K562 (cell line): ENCODE data around the gene SYTL5. TPM values are rescaled to one million over a fixed set of nuclear protein-coding genes. Genes with fewer than 3 reads are reported as not detected.

Experiments used
- ATAC-seq: fragments of 200-7000 bp; cut with Tn5 transposase; 3 replicates; pipeline ENCODE4 v1.9.1; 2020; ENCODE audit warnings: moderate library complexity
- BruUV-seq: library from RNA; stranded (reverse); fragments of 400-500 nt; replicated peaks from 2 replicates; lab custom pipeline; 2021; lab: Mats Ljungman, UMichigan
- CTCF ChIA-PET: fragments of 300-600 bp; formaldehyde crosslinking; extraction: SDS; loops from one replicate; lab custom pipeline; 2021; ENCODE audit warnings: low intra/inter-chr PET ratio; lab: Yijun Ruan, JAX
- POLR2A ChIA-PET: fragments of 300-600, 350-650 bp; sonication (Branson Sonifier 250); formaldehyde crosslinking; extraction: SDS; loops from one replicate; lab custom pipeline; 2021; ENCODE audit warnings: antibody characterized with exemption, inconsistent platforms; lab: Yijun Ruan, JAX
- DNase-seq, 4 experiments: peaks; one replicate each; pipeline versions ENCODE4 v3.0.0 to v3.0.0-alpha.2; 2011 to 2018; ENCODE audit warnings: low spot score in 3 of 4, mixed read lengths in 3 of 4; ENCODE audit errors: extremely low read depth in 1 of 4
- FAIRE-seq: peaks from 2 replicates; lab custom pipeline; 2011; peaks lifted over from hg19 to GRCh38; lab: Jason Lieb, UNC
- H2AFZ ChIP-seq: 2 replicates; pipeline ENCODE4 v1.6.0; 2011; ENCODE audit warnings: low read depth, low read length, control low read depth, inconsistent platforms
- H3K27ac ChIP-seq: fragments of 200-600 bp; 3 replicates; pipeline ENCODE4 v1.8.0; 2011; ENCODE audit warnings: low read depth, mild to moderate bottlenecking, control low read depth, inconsistent platforms, low read length, moderate library complexity, mixed read lengths; ENCODE audit errors: extremely low read depth
- H3K27me3 ChIP-seq, 2 experiments: fragments of 300-600 bp in 1 of 2; 2 replicates in 1 of 2; 3 replicates in 1 of 2; pipeline versions ENCODE4 v1.6.0 to v1.8.0; 2011; ENCODE audit warnings: inconsistent platforms in 2 of 2, low read length in 2 of 2, mild to moderate bottlenecking in 1 of 2, mixed read lengths in 1 of 2, moderate library complexity in 1 of 2; ENCODE audit not compliant: control insufficient read depth in 2 of 2, insufficient read depth in 2 of 2
- H3K36me3 ChIP-seq: fragments of 300-600 bp; 3 replicates; pipeline ENCODE4 v1.8.0; 2011; ENCODE audit warnings: mild to moderate bottlenecking, low read length, inconsistent platforms; ENCODE audit not compliant: control insufficient read depth, insufficient read depth
- H3K4me1 ChIP-seq, 2 experiments: fragments of 200-600 bp in 1 of 2; replicated peaks in 1 of 2; 2 replicates in 1 of 2; 3 replicates in 1 of 2; pipeline versions ENCODE4 v1.5.1 to v1.8.0; 2011; ENCODE audit warnings: inconsistent platforms in 2 of 2, low read length in 2 of 2, mild to moderate bottlenecking in 1 of 2, mixed read lengths in 1 of 2, moderate library complexity in 1 of 2; ENCODE audit not compliant: control insufficient read depth in 2 of 2, insufficient read depth in 2 of 2
- H3K4me2 ChIP-seq: 2 replicates; pipeline ENCODE4 v1.6.1; 2011; ENCODE audit warnings: low read length, control low read depth, inconsistent platforms, mixed read lengths; ENCODE audit not compliant: insufficient read depth
- H3K4me3 ChIP-seq: fragments of 200-600 bp; sonication (generic), shearing (Covaris generic); 2 replicates; pipeline ENCODE4 v1.5.1; 2016; ENCODE audit warnings: control low read depth, inconsistent platforms
- H3K79me2 ChIP-seq: fragments of 200-600 bp; 3 replicates; pipeline ENCODE4 v1.8.0; 2011; ENCODE audit warnings: low read length, inconsistent platforms; ENCODE audit not compliant: control insufficient read depth, insufficient read depth
- H3K9ac ChIP-seq, 2 experiments: 2 replicates each; pipeline versions ENCODE4 v1.6.0 to v1.6.1; 2011; ENCODE audit warnings: low read depth in 2 of 2, low read length in 2 of 2, control low read depth in 1 of 2, inconsistent platforms in 1 of 2, mild to moderate bottlenecking in 1 of 2, mixed read lengths in 1 of 2; ENCODE audit not compliant: insufficient read depth in 1 of 2
- H3K9me1 ChIP-seq: one replicate; pipeline ENCODE4 v1.6.0; 2011; ENCODE audit warnings: inconsistent platforms, mild to moderate bottlenecking, low read length, moderate library complexity; ENCODE audit not compliant: control insufficient read depth, insufficient read depth
- H3K9me3 ChIP-seq: replicated peaks from 2 replicates; pipeline ENCODE4 v1.5.1; 2011; ENCODE audit warnings: low read depth, low read length, inconsistent platforms; ENCODE audit not compliant: control insufficient read depth, insufficient read depth
- H4K20me1 ChIP-seq: replicated peaks from 2 replicates; pipeline ENCODE4 v1.6.1; 2011; ENCODE audit warnings: low read length, inconsistent platforms, mixed read lengths; ENCODE audit not compliant: control insufficient read depth, insufficient read depth
- CREBBP ChIP-seq: IDR thresholded peaks from one replicate; pipeline ENCODE4 v1.6.1; 2012; ENCODE audit warnings: low read depth, mild to moderate bottlenecking, control low read depth, inconsistent platforms, low read length
- ETV5 ChIP-seq: sonication (generic); formaldehyde crosslinking; IDR thresholded peaks from 2 replicates; pipeline ENCODE4 v1.4.0; 2020; ENCODE audit warnings: low read depth, mild to moderate bottlenecking, missing genetic modification reagents
- MCM3 ChIP-seq: fragments of 450-650 bp; IDR thresholded peaks from 2 replicates; pipeline ENCODE4 v1.6.1; 2016
- MECOM ChIP-seq: fragments of 250-450 bp; sonication (Bioruptor Pico); IDR thresholded peaks from 2 replicates; pipeline ENCODE4 v1.8.0; 2022; ENCODE audit warnings: inconsistent platforms
- POLR2B ChIP-seq: fragments of 450-650 bp; IDR thresholded peaks from 2 replicates; pipeline ENCODE4 v1.6.1; 2018; ENCODE audit warnings: low read depth; ENCODE audit not compliant: partially characterized antibody
- RBBP5 ChIP-seq: fragments of 200-600 bp; sonication (generic); IDR thresholded peaks from 2 replicates; pipeline ENCODE4 v1.6.1; 2012; ENCODE audit warnings: borderline replicate concordance, mild to moderate bottlenecking, low read length, control low read depth, inconsistent platforms; ENCODE audit not compliant: insufficient read depth, poor library complexity, severe bottlenecking
- RBFOX2 ChIP-seq: fragments of 200-400 bp; formaldehyde crosslinking; IDR thresholded peaks from 2 replicates; pipeline ENCODE4 v1.6.1; 2017; ENCODE audit warnings: low read depth, mild to moderate bottlenecking, low read length, moderate library complexity
- SIX5 ChIP-seq, 2 experiments: IDR thresholded peaks; 2 replicates each; pipeline ENCODE4 v1.6.1; 2011; ENCODE audit warnings: low read length in 2 of 2, borderline replicate concordance in 1 of 2, low read depth in 1 of 2, mild to moderate bottlenecking in 1 of 2, moderate library complexity in 1 of 2; ENCODE audit not compliant: insufficient read depth in 1 of 2
- SNIP1 ChIP-seq: fragments of 450-650 bp; IDR thresholded peaks from 2 replicates; pipeline ENCODE4 v1.7.1; 2017; ENCODE audit warnings: low read depth, mild to moderate bottlenecking
- SP2 ChIP-seq: IDR thresholded peaks from 2 replicates; pipeline ENCODE4 v1.6.1; 2011; ENCODE audit warnings: mild to moderate bottlenecking, low read depth, low read length, moderate library complexity; ENCODE audit not compliant: poor library complexity, severe bottlenecking; ENCODE audit errors: extremely low read depth
- ZNF140 ChIP-seq: fragments of 250-450 bp; sonication (Bioruptor Pico); IDR thresholded peaks from 2 replicates; pipeline ENCODE4 v1.8.0; 2021; ENCODE audit warnings: moderate library complexity, mild to moderate bottlenecking, inconsistent platforms
- ZNF384 ChIP-seq: IDR thresholded peaks from 2 replicates; pipeline ENCODE4 v1.6.1; 2012; ENCODE audit warnings: low read depth, low read length, improper control_type of control experiment
- WGBS: fragments of 100-300 bp; shearing (Covaris generic); methylation state at CpG from one replicate; pipeline ENCODE4 v1.1.6; 2016; ENCODE audit warnings: low coverage, mixed read lengths; ENCODE audit not compliant: insufficient coverage; ENCODE audit errors: missing lambda C conversion rate; 5-methylcytosine and 5-hydroxymethylcytosine counted together
- in situ Hi-C: fragments of 300-500 bp; cut with MboI; formaldehyde crosslinking; loops from 4 replicates; pipeline ENCODE4 v1.15.0; 2018; ENCODE audit warnings: inconsistent platforms, mixed read lengths
- intact Hi-C: fragments of 100-400 bp; cut with micrococcal nuclease; formaldehyde crosslinking; loops from 2 replicates; pipeline ENCODE4 v1.14.2; 2022
- polyA plus RNA-seq, 8 experiments: library from polyadenylated mRNA; depleted of rRNA in 4 of 8; stranded (reverse) in 5 of 8; unstranded in 3 of 8; fragments of >200 nt; fragmentation: Nextera tagmentation in 2 of 8; fragmentation: Illumina TruSeq in 1 of 8; extraction: Ambion mirVana in 2 of 8; extraction: Trizol in 1 of 8; gene quantifications; 2 replicates each; pipeline versions ENCODE4 v1.2.1 to v1.2.3, GENCODE V29; 2011 to 2014; ENCODE audit warnings: inconsistent platforms in 1 of 8, missing spikeins in 1 of 8
- total RNA-seq, 7 experiments: library from RNA; depleted of rRNA in 6 of 7; stranded (reverse); fragments of >200 nt in 6 of 7; fragmentation: Illumina TruSeq in 2 of 7; extraction: Trizol in 2 of 7; gene quantifications; 2 replicates each; pipeline versions ENCODE4 v1.2.1 to v1.2.3, GENCODE V29; 2011 to 2021; ENCODE audit warnings: low replicate concordance in 1 of 7
- TF ChIP-seq, protein P1 (sequence below): fragments of 450-650 bp; IDR thresholded peaks from 2 replicates; pipeline ENCODE4 v1.6.1; 2017; ENCODE audit warnings: antibody characterized with exemption
- TF ChIP-seq, protein P2 (sequence below): fragments of 250-450 bp; sonication (Bioruptor Pico); IDR thresholded peaks from 2 replicates; pipeline ENCODE4 v1.4.0; 2020; ENCODE audit warnings: mild to moderate bottlenecking
- TF ChIP-seq, protein P3 (sequence below): sonication (generic); formaldehyde crosslinking; IDR thresholded peaks from 2 replicates; pipeline ENCODE4 v1.8.0; 2022; ENCODE audit warnings: missing genetic modification reagents, mild to moderate bottlenecking, borderline replicate concordance

Gene SYTL5
- total and polyA plus RNA-seq, 9 of the 15 experiments (the other 6 are each of a cell fraction or from before 2014, with no cell fraction given): 0.01 to 0.25 (median 0.09) TPM

DNA sequence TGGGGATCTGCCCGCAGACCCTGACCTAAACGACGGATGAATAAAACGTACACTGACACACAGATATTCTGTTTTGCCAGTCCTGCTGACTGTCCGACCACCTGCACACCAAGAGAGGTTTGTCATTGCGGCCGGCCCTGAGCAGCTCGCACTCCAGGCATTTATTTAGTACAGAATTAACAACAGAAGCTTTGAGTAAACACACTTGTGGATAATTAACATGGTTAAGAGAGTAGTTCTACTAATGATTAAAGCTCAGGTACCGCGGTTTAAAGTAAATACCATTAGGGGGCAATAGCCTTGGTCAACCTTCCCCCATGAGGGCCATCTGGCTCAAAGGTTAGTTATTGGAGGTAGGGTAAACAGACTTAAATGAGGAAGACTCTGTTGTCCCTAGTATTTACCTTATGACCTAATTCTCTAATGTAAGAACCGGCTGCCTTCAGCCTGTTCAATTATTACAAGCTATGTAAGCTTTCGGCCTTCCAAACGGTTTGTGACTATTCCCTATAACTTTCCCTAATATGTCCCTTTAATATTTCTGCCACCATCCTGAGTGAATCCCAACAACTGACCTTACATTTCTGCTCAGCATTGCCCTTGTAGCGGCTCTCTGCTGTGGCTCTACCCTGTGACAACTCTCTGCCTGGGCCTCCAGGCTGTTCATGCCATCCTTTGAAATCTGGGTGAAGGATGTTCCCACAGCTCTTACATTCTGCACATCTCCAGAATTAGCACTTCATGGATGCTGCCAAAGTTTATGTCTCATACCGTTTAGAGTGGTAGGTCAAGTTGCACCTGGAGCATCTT, 46.9 kb upstream of the SYTL5 start:
- Histone ChIP-seq H3K9ac (no peak overlapping the region), H2AFZ (no peak overlapping the region), H3K79me2 (no peaks in the 10 kb centered on the region), H3K9me3 (no peaks in the 10 kb centered on the region), H3K4me3 (no peak overlapping the region), H3K4me1 (no peaks in the 10 kb centered on the region), H3K9me1 (no peaks in the 10 kb centered on the region), H3K27me3 (no peaks in the 10 kb centered on the region; a peak in 1 of 5 replicates), H3K36me3 (no peaks in the 10 kb centered on the region), H3K4me2 (no peak overlapping the region), H3K27ac (no peak overlapping the region), H4K20me1 (no peaks in the 10 kb centered on the region)
- WGBS: 7% methylated on average over 15 of the region's 15 CpGs
- in situ Hi-C loops: no loop called here
- FAIRE-seq: no peak
- ChIA-PET POLR2A (interaction anchor here (0.7 kb wide), 1 partner anchor 204 kb away, joined by 3 read pairs; no protein-coding TSS in a partner anchor), CTCF (no interaction called here)
- no TSS peak for BruUV-seq
- intact Hi-C loops: no loop called here
- DNase-seq: no peak
- ATAC-seq: no peak
- no peak for TF ChIP-seq POLR2B
- TF ChIP-seq CREBBP: no peak
- no peak for TF ChIP-seq SP2
- TF ChIP-seq MCM3: no peak
- TF ChIP-seq, protein P1, sequence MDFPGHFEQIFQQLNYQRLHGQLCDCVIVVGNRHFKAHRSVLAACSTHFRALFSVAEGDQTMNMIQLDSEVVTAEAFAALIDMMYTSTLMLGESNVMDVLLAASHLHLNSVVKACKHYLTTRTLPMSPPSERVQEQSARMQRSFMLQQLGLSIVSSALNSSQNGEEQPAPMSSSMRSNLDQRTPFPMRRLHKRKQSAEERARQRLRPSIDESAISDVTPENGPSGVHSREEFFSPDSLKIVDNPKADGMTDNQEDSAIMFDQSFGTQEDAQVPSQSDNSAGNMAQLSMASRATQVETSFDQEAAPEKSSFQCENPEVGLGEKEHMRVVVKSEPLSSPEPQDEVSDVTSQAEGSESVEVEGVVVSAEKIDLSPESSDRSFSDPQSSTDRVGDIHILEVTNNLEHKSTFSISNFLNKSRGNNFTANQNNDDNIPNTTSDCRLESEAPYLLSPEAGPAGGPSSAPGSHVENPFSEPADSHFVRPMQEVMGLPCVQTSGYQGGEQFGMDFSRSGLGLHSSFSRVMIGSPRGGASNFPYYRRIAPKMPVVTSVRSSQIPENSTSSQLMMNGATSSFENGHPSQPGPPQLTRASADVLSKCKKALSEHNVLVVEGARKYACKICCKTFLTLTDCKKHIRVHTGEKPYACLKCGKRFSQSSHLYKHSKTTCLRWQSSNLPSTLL: no peak
- no peak for TF ChIP-seq SIX5 (IDR thresholded peaks at IDR 0.05; ENCODE audit: borderline replicate concordance in 1 of 2, insufficient read depth in 1 of 2, low read depth in 1 of 2, low read length in 2 of 2)
- no peak for TF ChIP-seq ZNF384
- no peak for TF ChIP-seq MECOM (CRISPR knock-in tag)
- no peak for TF ChIP-seq RBBP5
- no peak for TF ChIP-seq SNIP1
- TF ChIP-seq, protein P2, sequence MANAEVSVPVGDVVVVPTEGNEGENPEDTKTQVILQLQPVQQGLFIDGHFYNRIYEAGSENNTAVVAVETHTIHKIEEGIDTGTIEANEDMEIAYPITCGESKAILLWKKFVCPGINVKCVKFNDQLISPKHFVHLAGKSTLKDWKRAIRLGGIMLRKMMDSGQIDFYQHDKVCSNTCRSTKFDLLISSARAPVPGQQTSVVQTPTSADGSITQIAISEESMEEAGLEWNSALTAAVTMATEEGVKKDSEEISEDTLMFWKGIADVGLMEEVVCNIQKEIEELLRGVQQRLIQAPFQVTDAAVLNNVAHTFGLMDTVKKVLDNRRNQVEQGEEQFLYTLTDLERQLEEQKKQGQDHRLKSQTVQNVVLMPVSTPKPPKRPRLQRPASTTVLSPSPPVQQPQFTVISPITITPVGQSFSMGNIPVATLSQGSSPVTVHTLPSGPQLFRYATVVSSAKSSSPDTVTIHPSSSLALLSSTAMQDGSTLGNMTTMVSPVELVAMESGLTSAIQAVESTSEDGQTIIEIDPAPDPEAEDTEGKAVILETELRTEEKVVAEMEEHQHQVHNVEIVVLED (CRISPR knock-in tag): no peak
- TF ChIP-seq ETV5 (CRISPR knock-in tag): no peak
- TF ChIP-seq ZNF140 (CRISPR knock-in tag): no peak
- TF ChIP-seq, protein P3, sequence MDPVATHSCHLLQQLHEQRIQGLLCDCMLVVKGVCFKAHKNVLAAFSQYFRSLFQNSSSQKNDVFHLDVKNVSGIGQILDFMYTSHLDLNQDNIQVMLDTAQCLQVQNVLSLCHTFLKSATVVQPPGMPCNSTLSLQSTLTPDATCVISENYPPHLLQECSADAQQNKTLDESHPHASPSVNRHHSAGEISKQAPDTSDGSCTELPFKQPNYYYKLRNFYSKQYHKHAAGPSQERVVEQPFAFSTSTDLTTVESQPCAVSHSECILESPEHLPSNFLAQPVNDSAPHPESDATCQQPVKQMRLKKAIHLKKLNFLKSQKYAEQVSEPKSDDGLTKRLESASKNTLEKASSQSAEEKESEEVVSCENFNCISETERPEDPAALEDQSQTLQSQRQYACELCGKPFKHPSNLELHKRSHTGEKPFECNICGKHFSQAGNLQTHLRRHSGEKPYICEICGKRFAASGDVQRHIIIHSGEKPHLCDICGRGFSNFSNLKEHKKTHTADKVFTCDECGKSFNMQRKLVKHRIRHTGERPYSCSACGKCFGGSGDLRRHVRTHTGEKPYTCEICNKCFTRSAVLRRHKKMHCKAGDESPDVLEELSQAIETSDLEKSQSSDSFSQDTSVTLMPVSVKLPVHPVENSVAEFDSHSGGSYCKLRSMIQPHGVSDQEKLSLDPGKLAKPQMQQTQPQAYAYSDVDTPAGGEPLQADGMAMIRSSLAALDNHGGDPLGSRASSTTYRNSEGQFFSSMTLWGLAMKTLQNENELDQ (CRISPR knock-in tag): no peak
- TF ChIP-seq RBFOX2: no peak
